ENCODE data around the gene FAM163B. TPM values are rescaled to one million over a fixed set of nuclear protein-coding genes. Genes with fewer than 3 reads are reported as not detected.

FAM163B gene
- total RNA-seq, 4 donors from 2014 or later: not detected

DNA sequence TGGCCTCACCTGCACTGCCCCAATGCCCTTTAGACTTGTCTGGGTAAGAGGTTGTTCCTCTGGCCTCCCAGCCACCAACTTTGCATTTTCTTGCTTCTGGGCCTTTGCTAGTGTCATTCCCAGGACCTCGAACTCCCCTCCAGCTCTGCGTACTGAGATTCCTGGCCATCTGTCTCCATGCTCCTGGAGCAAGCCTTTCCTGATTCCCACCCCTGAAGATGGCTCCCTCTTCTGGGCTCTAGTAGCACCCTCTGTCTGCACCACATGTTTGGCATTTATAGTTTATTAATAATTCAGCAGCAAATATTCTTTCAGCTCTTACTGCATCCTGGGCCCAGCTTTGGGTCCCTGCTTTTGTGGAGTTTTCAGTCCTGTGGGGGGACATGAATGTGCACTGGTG lies 14.9 kb downstream of the FAM163B start:
- H3K36me3 ChIP-seq: no peaks in the 10 kb centered on the region
- no peak overlapping the region for H3K27ac ChIP-seq
- TF ChIP-seq, protein P1, sequence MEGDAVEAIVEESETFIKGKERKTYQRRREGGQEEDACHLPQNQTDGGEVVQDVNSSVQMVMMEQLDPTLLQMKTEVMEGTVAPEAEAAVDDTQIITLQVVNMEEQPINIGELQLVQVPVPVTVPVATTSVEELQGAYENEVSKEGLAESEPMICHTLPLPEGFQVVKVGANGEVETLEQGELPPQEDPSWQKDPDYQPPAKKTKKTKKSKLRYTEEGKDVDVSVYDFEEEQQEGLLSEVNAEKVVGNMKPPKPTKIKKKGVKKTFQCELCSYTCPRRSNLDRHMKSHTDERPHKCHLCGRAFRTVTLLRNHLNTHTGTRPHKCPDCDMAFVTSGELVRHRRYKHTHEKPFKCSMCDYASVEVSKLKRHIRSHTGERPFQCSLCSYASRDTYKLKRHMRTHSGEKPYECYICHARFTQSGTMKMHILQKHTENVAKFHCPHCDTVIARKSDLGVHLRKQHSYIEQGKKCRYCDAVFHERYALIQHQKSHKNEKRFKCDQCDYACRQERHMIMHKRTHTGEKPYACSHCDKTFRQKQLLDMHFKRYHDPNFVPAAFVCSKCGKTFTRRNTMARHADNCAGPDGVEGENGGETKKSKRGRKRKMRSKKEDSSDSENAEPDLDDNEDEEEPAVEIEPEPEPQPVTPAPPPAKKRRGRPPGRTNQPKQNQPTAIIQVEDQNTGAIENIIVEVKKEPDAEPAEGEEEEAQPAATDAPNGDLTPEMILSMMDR (IDR thresholded peaks at IDR 0.05): no peak
- no peak for TF ChIP-seq POLR2A (IDR thresholded peaks at IDR 0.05)
- no peak overlapping the region for H3K4me3 ChIP-seq
- H3K4me1 ChIP-seq: no peaks in the 10 kb centered on the region
- no peaks in the 10 kb centered on the region for H3K27me3 ChIP-seq
- peaks cover 0 to 16% (median 4%) of the 10 kb centered on the region in 4 donors for H3K9me3 ChIP-seq
- no peak for DNase-seq

DNA sequence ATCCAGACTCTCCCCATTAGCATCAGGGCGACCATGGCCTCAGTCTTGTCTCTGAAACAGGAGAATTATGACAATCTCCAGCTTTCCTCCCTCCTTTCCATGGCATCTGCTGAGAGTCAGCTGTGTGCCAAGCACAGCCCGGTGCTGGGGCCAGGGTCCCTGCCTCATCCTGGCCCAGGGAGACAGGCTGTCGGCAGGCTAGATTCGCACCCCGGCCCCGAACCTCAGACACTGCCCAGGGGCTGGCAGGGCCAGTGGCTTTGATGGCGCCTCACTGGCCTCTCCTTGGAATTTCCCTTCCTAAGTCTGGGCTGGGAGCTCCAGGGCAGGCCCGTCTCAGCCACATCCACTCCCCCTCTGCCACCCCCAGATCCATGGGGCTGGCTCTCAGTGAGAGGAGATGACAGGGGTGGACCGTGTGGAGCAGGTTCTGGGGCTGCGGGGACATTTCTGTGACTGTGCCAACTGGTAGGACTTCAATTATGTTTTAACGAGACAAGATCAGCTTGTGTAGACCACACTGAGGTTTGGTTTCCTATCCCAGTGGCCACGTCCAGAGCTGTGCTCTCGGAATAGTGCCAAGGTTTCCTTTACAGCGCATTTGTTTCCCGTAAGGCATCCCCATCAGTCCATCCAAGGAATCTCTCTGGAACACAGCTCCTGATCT lies 15.5 kb downstream of the FAM163B start:
- TF ChIP-seq POLR2A (IDR thresholded peaks at IDR 0.05): no peak
- TF ChIP-seq, protein P1 (IDR thresholded peaks at IDR 0.05): no peak
- no peak for DNase-seq
- Histone ChIP-seq H3K27ac (no peak overlapping the region), H3K4me1 (no peaks in the 10 kb centered on the region), H3K27me3 (no peaks in the 10 kb centered on the region), H3K9me3 (peaks cover 0 to 14% (median 4%) of the 10 kb centered on the region in 4 donors), H3K36me3 (no peaks in the 10 kb centered on the region), H3K4me3 (no peak overlapping the region)

DNA sequence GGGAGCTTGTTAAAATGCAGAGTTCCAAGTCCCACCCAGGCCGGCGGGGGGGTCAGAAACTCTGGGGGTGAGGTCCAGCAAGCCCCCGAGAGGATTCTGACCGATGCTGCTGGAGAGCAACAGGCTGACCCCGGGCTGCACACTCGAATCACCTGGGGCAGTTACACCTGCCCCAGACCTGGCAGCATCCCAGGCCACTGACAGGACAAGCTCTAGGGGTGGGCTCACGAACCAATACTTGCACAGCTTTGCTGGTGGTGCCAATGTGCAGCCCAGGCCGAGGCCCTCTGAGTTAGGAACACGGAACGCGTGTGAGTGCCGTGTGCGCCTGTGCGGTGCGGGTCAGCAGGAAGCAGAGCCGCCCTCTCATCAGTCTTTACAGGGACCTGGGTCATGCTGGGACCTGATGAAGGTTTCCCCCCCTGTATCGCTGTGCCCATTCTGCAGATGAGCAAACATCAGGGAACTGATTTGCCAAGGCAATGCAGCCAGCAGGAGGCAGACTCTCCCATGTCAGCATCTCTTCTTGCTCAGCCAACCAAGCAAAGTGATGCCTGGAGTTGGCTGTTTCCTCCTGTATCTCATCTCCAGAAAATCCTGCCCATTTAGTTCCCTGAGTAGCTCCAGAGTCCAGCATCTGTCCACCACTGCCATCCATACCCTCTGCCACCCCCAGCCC lies 16.3 kb downstream of the FAM163B start:
- no peak for DNase-seq
- Histone ChIP-seq H3K27ac (no peak overlapping the region), H3K4me3 (no peak overlapping the region), H3K27me3 (no peaks in the 10 kb centered on the region), H3K36me3 (no peaks in the 10 kb centered on the region), H3K4me1 (no peaks in the 10 kb centered on the region), H3K9me3 (peaks cover 0 to 12% (median 4%) of the 10 kb centered on the region in 4 donors)
- TF ChIP-seq, protein P1 (IDR thresholded peaks at IDR 0.05): peak in 1 of 6 experiments; percentile 3
- no peak for TF ChIP-seq POLR2A (IDR thresholded peaks at IDR 0.05)

DNA sequence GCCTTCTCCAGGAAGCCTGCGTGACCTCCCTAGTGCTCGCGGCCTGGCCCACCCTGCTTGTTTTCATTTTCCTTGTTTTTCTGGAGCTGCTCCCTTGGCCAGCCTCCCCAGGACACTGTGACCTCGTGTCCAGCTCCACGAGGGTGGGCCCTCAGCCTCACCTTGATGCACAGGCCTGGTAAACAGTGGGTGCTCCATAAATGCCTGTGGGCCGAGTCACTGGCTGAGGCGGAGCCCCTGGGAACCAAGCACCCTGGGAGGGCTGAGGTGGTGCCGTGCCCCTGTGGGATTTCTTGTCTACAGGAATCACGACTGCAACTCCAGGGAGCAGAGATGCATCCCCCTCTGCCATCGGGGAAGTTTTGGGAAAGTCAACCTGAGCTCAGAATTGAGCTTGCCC lies 17.2 kb downstream of the FAM163B start:
- peaks cover 0 to 8% (median 3%) of the 10 kb centered on the region in 4 donors for H3K9me3 ChIP-seq
- H3K27me3 ChIP-seq: no peaks in the 10 kb centered on the region
- no peaks in the 10 kb centered on the region for H3K4me1 ChIP-seq

DNA sequence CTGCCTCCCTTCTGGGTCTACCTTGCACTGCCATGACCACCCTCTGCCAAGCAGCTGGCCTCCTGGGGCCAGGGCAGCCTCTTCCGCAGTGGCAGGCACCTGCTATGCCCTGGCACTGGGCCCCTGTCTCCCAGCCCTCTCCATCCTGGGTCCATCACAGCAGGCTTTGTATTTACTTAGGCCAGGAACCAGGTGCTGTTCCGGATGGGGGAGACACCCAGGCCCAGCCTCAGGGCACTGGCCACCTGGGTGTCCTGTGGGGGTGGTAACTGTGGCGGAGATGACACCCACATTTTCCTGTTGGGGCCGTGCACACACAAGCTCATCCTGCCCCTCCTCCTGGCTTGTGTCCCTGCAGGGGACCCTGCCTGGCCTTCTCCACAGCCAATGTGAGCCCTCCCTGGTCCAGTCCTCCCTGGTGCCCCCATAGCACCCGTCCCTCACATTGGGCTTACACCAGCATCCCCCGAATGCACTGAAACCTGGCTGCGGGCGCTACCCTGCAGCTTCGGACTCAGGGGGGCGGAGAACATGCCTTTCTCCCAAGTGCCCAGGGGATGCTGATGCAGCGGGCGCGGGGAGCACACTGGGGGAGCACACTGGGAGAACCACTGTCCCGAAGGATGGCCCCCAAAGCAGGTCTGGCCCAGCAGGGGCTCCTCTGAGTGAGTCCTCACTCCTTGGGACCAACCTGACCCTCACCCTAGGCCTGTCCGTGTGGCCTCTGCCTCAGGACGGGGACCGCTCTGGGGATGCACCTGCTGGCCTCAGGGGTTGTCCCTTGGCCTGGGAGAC lies 17.9 kb downstream of the FAM163B start:
- DNase-seq: no peak
- TF ChIP-seq, protein P1 (IDR thresholded peaks at IDR 0.05): no peak
- TF ChIP-seq POLR2A (IDR thresholded peaks at IDR 0.05): no peak
- peaks cover 0 to under 1% (median under 1%) of the 10 kb centered on the region in 4 donors for H3K9me3 ChIP-seq
- no peaks in the 10 kb centered on the region for H3K27me3 ChIP-seq
- no peaks in the 10 kb centered on the region for H3K4me1 ChIP-seq
- no peak overlapping the region for H3K27ac ChIP-seq
- no peaks in the 10 kb centered on the region for H3K36me3 ChIP-seq
- no peak overlapping the region for H3K4me3 ChIP-seq

More for the DNA sequence above, 17.2 kb downstream of the FAM163B start:
- no peak overlapping the region for H3K4me3 ChIP-seq
- H3K27ac ChIP-seq: no peak overlapping the region
- no peak for TF ChIP-seq POLR2A (IDR thresholded peaks at IDR 0.05)
- TF ChIP-seq, protein P1 (IDR thresholded peaks at IDR 0.05): no peak
- no peak for DNase-seq
- no peaks in the 10 kb centered on the region for H3K36me3 ChIP-seq
